Hematopoietic multipotent progenitor cell treated with erythropoietin and hydrocortisone succinate and interleukin-3 and kit ligand, for 8 days (in vitro differentiated cells): ENCODE results near the gene PCDHGA8.
"Not testable (repeated sequence)": the region's sequence is repeated elsewhere in the genome, so short reads cannot be mapped to it uniquely, and the experiment has no call there.

Experiments used
- DNase-seq: peaks from one replicate; pipeline ENCODE4 v3.0.0-alpha.2; 2015

PCDHGA8 gene

DNA sequence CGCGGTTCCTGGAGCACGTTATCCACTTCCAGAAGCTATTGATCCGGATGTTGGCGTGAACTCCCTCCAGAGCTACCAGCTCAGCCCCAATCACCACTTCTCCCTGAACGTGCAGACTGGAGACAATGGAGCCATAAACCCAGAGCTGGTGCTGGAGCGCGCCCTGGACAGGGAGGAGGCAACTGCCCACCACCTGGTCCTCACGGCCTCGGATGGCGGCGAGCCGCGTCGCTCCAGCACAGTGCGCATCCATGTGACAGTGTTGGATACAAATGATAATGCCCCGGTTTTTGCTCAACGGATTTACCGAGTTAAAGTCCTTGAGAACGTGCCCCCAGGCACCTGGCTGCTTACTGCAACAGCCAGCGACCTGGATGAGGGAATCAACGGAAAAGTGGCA is 11.0 kb downstream of the PCDHGA8 start:
- no peak for DNase-seq

GRCh38 chr5:141407790-141408505 is 15.5 kb downstream of the PCDHGA8 start, which contains the start of gene PCDHGB6:
Gene PCDHGB6, plus strand, starts transcription at chr5:141408021. Its CDS starts 182 bp downstream, at chr5:141408203.
- DNase-seq, result peak; percentile 11

DNA sequence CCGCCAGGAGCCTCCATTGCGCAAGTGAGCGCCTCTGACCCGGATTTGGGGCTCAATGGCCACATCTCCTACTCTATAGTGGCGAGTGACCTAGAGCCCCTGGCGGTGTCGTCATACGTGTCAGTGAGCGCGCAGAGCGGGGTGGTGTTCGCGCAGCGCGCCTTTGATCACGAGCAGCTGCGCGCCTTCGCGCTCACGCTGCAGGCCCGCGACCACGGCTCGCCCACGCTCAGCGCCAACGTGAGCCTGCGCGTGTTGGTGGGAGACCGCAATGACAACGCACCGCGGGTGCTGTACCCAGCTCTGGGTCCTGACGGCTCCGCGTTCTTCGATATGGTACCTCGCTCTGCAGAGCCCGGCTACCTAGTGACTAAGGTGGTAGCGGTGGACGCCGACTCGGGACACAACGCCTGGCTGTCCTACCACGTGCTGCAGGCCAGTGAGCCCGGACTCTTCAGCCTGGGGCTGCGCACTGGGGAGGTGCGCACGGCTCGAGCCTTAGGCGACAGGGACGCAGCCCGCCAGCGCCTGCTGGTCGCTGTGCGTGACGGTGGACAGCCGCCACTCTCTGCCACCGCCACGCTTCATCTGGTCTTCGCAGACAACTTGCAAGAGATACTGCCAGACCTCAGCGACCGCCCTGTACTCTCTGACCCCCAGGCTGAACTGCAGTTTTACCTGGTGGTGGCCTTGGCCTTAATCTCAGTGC is 17.3 kb downstream of the PCDHGA8 start:
- no peak for DNase-seq

DNA sequence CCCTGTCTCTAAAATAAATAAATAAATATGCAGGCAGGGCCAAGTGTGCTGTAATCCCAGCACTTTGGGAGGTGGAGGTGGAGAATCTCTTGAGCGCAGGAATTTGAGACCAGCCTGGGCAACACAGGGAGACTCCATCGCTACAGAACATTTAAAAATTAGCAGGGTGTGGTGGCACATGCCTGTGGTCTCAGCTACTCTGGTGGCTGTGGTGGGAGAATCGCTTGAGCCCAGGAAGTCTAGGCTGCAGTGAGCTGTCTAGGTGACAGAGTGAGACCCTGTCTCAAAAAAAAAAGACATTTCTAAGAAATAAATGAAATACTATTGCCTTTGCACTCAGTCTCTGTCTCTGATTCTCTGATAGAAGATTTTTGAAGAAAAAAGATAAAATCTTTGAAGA is 19.1 kb downstream of the PCDHGA8 start:
- no peak for DNase-seq

- peak; percentile 68 for DNase-seq
Observed at GRCh38 chr5:141412854-141413539, 20.6 kb downstream of the PCDHGA8 start, which contains the start of gene PCDHGA10. Gene PCDHGA10, plus strand, starts transcription at chr5:141412987. Its CDS starts 189 bp downstream, at chr5:141413176.

- DNase-seq, result no peak
Observed at GRCh38 chr5:141413540-141414069, 21.2 kb downstream of the PCDHGA8 start.

GRCh38 chr5:141414548-141415274 is 22.3 kb downstream of the PCDHGA8 start:
- DNase-seq, result not testable (repeated sequence)

DNA sequence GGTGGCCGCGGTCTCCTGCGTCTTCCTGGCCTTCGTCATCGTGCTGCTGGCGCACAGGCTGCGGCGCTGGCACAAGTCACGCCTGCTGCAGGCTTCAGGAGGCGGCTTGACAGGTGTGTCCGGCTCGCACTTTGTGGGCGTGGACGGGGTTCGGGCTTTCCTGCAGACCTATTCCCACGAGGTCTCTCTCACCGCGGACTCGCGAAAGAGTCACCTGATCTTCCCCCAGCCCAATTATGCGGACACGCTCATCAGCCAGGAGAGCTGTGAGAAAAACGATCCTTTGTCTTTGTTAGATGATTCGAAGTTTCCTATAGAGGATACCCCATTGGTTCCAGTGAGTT is 22.8 kb downstream of the PCDHGA8 start:
- DNase-seq, result not testable (repeated sequence)

- DNase-seq, result peak; percentile 60
Observed at GRCh38 chr5:141417494-141418172, 25.2 kb downstream of the PCDHGA8 start, which contains the start of gene PCDHGB7. Gene PCDHGB7, plus strand, starts transcription at chr5:141417677. Its CDS starts 183 bp downstream, at chr5:141417860.

DNA sequence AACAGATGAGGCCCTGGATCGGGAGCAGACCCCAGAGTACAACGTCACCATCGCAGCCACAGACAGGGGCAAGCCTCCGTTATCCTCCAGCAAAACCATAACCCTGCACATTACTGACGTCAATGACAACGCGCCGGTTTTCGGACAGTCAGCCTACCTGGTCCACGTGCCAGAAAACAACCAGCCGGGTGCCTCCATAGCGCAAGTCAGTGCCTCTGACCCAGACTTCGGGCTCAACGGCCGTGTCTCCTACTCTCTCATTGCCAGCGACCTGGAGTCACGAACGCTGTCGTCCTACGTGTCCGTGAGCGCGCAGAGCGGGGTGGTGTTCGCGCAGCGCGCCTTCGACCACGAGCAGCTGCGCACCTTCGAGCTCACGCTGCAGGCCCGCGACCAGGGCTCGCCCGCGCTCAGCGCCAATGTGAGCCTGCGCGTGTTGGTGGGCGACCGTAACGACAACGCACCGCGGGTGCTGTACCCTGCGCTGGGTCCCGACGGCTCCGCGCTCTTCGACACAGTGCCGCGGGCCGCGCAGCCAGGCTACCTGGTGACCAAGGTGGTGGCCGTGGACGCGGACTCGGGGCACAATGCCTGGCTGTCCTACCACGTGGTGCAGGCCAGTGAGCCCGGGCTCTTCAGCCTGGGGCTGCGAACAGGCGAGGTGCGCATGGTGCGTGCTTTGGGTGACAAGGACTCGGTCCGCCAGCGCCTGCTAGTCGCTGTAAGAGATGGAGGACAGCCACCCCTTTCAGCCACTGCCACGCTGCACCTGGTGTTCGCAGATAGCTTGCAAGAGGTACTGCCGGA is 26.8 kb downstream of the PCDHGA8 start:
- no peak for DNase-seq

- DNase-seq, result peak; percentile 67
Observed at GRCh38 chr5:141420855-141421488, 28.5 kb downstream of the PCDHGA8 start, which contains the start of gene PCDHGA11. Gene PCDHGA11, plus strand, starts transcription at chr5:141421051. Its CDS starts 177 bp downstream, at chr5:141421228.

DNA sequence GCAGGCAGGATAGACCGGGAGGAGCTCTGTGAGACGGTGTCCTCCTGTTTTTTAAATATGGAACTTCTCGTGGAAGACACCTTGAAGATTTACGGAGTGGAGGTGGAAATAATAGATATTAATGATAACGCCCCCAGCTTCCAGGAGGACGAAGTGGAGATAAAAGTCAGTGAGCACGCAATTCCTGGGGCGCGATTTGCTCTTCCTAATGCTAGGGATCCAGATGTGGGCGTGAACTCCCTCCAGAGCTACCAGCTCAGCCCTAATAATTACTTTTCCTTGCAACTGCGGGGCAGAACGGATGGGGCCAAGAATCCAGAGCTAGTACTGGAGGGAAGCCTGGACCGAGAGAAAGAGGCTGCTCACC is 29.0 kb downstream of the PCDHGA8 start:
- no peak for DNase-seq

GRCh38 chr5:141422742-141423291 is 30.4 kb downstream of the PCDHGA8 start:
- no peak for DNase-seq

DNA sequence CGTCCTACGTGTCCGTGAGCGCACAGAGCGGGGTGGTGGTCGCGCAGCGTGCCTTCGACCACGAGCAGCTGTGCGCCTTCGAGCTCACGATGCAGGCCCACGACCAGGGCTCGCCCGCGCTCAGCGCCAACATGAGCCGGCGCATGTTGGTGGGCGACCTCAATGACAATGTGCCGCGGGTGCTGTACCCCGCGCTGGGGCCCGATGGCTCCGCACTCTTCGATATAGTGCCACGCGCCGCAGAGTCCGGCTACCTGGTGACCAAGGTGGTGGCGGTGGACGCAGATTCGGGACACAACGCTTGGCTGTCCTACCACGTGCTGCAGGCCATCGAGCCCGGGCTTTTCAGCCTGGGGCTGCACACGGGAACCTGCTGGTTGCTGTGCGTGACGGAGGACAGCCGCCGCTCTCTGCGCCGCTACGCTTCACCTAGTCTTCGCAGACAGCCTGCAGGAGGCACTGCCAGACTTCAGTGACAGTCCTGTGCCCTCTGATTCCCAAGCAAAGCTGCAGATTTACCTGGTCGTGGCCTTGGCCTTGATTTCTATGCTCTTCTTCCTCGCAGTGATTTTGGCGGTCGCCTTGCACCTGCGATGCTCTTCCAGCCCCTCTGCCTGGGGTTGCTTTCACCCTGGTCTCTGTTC is 35.5 kb downstream of the PCDHGA8 start:
- DNase-seq, result no peak

DNA sequence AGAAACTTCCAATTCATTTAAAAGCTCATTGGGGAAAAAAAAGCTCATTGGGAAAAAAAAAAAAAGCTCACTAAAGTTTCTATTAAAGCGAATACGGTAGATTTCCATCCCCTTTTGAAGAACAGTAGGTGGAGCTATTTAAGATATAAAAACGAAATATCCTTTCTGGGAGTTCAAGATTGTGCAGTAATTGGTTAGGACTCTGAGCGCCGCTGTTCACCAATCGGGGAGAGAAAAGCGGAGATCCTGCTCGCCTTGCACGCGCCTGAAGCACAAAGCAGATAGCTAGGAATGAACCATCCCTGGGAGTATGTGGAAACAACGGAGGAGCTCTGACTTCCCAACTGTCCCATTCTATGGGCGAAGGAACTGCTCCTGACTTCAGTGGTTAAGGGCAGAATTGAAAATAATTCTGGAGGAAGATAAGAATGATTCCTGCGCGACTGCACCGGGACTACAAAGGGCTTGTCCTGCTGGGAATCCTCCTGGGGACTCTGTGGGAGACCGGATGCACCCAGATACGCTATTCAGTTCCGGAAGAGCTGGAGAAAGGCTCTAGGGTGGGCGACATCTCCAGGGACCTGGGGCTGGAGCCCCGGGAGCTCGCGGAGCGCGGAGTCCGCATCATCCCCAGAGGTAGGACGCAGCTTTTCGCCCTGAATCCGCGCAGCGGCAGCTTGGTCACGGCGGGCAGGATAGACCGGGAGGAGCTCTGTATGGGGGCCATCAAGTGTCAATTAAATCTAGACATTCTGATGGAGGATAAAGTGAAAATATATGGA is 38.1 kb downstream of the PCDHGA8 start, which contains the start of gene PCDHGA12:
Gene PCDHGA12 (plus strand): TSS at position 176 of the 782 bp plus-strand sequence. CDS start 253 bp downstream, at position 429.
- peak; percentile 66 for DNase-seq

DNA sequence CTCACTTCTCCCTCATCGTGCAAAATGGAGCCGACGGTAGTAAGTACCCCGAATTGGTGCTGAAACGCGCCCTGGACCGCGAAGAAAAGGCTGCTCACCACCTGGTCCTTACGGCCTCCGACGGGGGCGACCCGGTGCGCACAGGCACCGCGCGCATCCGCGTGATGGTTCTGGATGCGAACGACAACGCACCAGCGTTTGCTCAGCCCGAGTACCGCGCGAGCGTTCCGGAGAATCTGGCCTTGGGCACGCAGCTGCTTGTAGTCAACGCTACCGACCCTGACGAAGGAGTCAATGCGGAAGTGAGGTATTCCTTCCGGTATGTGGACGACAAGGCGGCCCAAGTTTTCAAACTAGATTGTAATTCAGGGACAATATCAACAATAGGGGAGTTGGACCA is 38.9 kb downstream of the PCDHGA8 start:
- DNase-seq, result no peak

DNA sequence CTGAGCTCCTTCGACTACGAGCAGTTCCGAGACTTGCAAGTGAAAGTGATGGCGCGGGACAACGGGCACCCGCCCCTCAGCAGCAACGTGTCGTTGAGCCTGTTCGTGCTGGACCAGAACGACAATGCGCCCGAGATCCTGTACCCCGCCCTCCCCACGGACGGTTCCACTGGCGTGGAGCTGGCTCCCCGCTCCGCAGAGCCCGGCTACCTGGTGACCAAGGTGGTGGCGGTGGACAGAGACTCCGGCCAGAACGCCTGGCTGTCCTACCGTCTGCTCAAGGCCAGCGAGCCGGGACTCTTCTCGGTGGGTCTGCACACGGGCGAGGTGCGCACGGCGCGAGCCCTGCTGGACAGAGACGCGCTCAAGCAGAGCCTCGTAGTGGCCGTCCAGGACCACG is 39.9 kb downstream of the PCDHGA8 start:
- not testable (repeated sequence) for DNase-seq

- not testable (repeated sequence) for DNase-seq
Observed at GRCh38 chr5:141432726-141433125, 40.3 kb downstream of the PCDHGA8 start.

DNA sequence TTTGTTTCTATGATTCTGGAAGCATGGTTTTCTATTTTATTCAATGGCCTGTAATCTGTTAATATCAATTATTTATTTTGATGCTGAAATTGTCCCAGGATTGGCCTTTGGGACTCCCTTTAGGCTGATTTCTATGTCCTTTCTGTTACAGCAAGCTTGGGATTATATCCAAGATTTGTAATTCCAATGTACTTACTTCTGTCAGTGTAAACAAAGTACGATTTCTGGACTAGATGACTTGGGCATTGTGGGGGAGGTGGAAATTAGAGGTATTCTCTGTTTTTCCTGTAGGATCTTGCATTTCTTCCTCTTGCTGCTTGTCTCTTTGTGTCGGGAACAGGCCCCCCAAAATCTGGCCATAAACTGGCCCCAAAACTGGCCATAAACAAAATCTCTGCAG is 41.6 kb downstream of the PCDHGA8 start:
- no peak for DNase-seq
